Measurements from ENCODE around the gene ELOVL6. TPM values are rescaled to one million over a fixed set of nuclear protein-coding genes. Genes with fewer than 3 reads are reported as not detected.

ELOVL6 gene
- total RNA-seq, 1 donor from 2014 or later, result 4.7 TPM

GRCh38 chr4:110119337-110119736 is 79.1 kb downstream of the ELOVL6 start:
- intact Hi-C loops (cut with DNase I), result no loop called here
- Histone ChIP-seq H3K36me3 (no peaks in the 10 kb centered on the region), H3K4me3 (no peak overlapping the region), H3K27ac (no peak overlapping the region), H3K9me3 (no peaks in the 10 kb centered on the region), H3K27me3 (no peaks in the 10 kb centered on the region), H3K4me1 (no peaks in the 10 kb centered on the region)
- no peak for DNase-seq
- TF ChIP-seq CTCF (IDR thresholded peaks at IDR 0.05), result no peak
- peak; percentile 55 for ATAC-seq

- H3K27ac ChIP-seq, result no peak overlapping the region
- intact Hi-C loops (cut with DNase I), result no loop called here
- no peak for TF ChIP-seq CTCF (IDR thresholded peaks at IDR 0.05)
- H3K4me3 ChIP-seq, result no peak overlapping the region
- H3K27me3 ChIP-seq, result no peaks in the 10 kb centered on the region
- H3K9me3 ChIP-seq, result no peaks in the 10 kb centered on the region
- H3K4me1 ChIP-seq, result peaks cover 14% of the 10 kb centered on the region
- no peaks in the 10 kb centered on the region for H3K36me3 ChIP-seq
- no peak for DNase-seq
- ATAC-seq, result no peak
These were observed 86.4 kb downstream of the ELOVL6 start for GRCh38 chr4:110112056-110112455.

- Histone ChIP-seq H3K27me3 (no peaks in the 10 kb centered on the region), H3K4me1 (peaks cover 15% of the 10 kb centered on the region), H3K36me3 (no peaks in the 10 kb centered on the region), H3K9me3 (no peaks in the 10 kb centered on the region), H3K4me3 (no peak overlapping the region), H3K27ac (no peak overlapping the region)
- no peak for ATAC-seq
- DNase-seq, result no peak
- TF ChIP-seq CTCF (IDR thresholded peaks at IDR 0.05), result no peak
- intact Hi-C loops (cut with DNase I), result no loop called here
These were observed 89.0 kb downstream of the ELOVL6 start for GRCh38 chr4:110109455-110109854.

- Histone ChIP-seq H3K4me1 (peaks cover 15% of the 10 kb centered on the region), H3K36me3 (no peaks in the 10 kb centered on the region), H3K9me3 (no peaks in the 10 kb centered on the region), H3K4me3 (no peak overlapping the region), H3K27me3 (no peaks in the 10 kb centered on the region), H3K27ac (no peak overlapping the region)
- ATAC-seq, result no peak
- intact Hi-C loops (cut with DNase I), result no loop called here
- TF ChIP-seq CTCF (IDR thresholded peaks at IDR 0.05), result no peak
- DNase-seq, result no peak
These were observed 89.5 kb downstream of the ELOVL6 start for GRCh38 chr4:110108960-110109359.

GRCh38 chr4:110108422-110108821 is 90.0 kb downstream of the ELOVL6 start:
- peaks cover 15% of the 10 kb centered on the region for H3K4me1 ChIP-seq
- no peak overlapping the region for H3K27ac ChIP-seq
- no peaks in the 10 kb centered on the region for H3K36me3 ChIP-seq
- H3K9me3 ChIP-seq, result no peaks in the 10 kb centered on the region
- TF ChIP-seq CTCF (IDR thresholded peaks at IDR 0.05), result no peak
- H3K27me3 ChIP-seq, result no peaks in the 10 kb centered on the region
- no peak for DNase-seq
- H3K4me3 ChIP-seq, result no peak overlapping the region
- intact Hi-C loops (cut with DNase I), result no loop called here
- ATAC-seq, result peak; percentile 49

GRCh38 chr4:110107866-110108265 is 90.5 kb downstream of the ELOVL6 start:
- Histone ChIP-seq H3K4me3 (no peak overlapping the region), H3K27ac (no peak overlapping the region), H3K36me3 (no peaks in the 10 kb centered on the region), H3K9me3 (no peaks in the 10 kb centered on the region), H3K4me1 (peaks cover 15% of the 10 kb centered on the region), H3K27me3 (no peaks in the 10 kb centered on the region)
- ATAC-seq, result no peak
- DNase-seq, result no peak
- intact Hi-C loops (cut with DNase I), result no loop called here
- no peak for TF ChIP-seq CTCF (IDR thresholded peaks at IDR 0.05)

Measured in upper lobe of right lung (tissue), 1 donor.